Coronary artery (tissue), 2 donors: ENCODE data around the gene MAGEA12.
"Not testable (repeated sequence)": the region's sequence is repeated elsewhere in the genome, so short reads cannot be mapped to it uniquely, and the experiment has no call there.

Experiments used
- DNase-seq: peaks from one replicate; pipeline ENCODE4 v3.0.0-alpha.2; 2017; ENCODE audit warnings: low spot score
- H3K27ac ChIP-seq, 2 donors: fragments of 200-600 bp; sonication (generic); one replicate each; pipeline ENCODE4 v1.5.1; 2016 to 2019
- H3K4me3 ChIP-seq: fragments of 200-600 bp; sonication (generic); 2 replicates; pipeline ENCODE4 v1.5.1; 2016; ENCODE audit warnings: mild to moderate bottlenecking, moderate library complexity
- TF ChIP-seq, protein P1 (sequence below): fragments of 200-600 bp; sonication (generic); IDR thresholded peaks from one replicate; pipeline ENCODE4 v1.5.1; 2019; ENCODE audit warnings: antibody characterized with exemption

MAGEA12 gene, protein sequence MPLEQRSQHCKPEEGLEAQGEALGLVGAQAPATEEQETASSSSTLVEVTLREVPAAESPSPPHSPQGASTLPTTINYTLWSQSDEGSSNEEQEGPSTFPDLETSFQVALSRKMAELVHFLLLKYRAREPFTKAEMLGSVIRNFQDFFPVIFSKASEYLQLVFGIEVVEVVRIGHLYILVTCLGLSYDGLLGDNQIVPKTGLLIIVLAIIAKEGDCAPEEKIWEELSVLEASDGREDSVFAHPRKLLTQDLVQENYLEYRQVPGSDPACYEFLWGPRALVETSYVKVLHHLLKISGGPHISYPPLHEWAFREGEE

DNA sequence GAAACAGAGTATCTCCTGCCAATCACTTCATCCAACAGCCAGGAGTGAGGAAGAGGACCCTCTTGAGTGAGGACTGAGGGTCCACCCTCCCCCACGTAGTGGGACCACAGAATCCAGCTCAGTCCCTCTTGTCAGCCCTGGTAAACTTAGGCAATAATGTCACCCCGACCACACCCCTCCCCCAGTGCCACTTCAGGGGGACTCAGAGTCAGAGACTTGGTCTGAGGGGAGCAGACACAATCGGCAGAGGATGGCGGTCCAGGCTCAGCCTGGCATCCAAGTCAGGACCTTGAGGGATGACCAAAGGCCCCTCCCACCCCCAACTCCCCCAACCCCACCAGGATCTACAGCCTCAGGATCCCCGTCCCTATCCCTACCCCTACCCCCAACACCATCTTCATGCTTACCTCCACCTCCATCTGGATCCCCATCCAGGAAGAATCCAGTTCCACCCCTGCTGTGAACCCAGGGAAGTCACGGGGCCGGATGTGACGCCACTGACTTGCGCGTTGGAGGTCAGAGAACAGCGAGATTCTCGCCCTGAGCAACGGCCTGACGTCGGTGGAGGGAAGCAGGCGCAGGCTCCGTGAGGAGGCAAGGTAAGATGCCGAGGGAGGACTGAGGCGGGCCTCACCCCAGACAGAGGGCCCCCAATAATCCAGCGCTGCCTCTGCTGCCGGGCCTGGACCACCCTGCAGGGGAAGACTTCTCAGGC lies at the start of gene MAGEA12, which contains the start of gene CSAG1:
Gene MAGEA12, plus strand, starts transcription at position 497 of the 715 bp plus-strand sequence. CDS start 2,405 bp downstream, outside the sequence.
Gene CSAG1, minus strand, starts transcription at position 461 of the 715 bp plus-strand sequence. CDS start 1,261 bp downstream, outside the sequence.
- TF ChIP-seq, protein P1, sequence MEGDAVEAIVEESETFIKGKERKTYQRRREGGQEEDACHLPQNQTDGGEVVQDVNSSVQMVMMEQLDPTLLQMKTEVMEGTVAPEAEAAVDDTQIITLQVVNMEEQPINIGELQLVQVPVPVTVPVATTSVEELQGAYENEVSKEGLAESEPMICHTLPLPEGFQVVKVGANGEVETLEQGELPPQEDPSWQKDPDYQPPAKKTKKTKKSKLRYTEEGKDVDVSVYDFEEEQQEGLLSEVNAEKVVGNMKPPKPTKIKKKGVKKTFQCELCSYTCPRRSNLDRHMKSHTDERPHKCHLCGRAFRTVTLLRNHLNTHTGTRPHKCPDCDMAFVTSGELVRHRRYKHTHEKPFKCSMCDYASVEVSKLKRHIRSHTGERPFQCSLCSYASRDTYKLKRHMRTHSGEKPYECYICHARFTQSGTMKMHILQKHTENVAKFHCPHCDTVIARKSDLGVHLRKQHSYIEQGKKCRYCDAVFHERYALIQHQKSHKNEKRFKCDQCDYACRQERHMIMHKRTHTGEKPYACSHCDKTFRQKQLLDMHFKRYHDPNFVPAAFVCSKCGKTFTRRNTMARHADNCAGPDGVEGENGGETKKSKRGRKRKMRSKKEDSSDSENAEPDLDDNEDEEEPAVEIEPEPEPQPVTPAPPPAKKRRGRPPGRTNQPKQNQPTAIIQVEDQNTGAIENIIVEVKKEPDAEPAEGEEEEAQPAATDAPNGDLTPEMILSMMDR: no peak
- H3K27ac ChIP-seq: no peak within 1 kb of the TSS

DNA sequence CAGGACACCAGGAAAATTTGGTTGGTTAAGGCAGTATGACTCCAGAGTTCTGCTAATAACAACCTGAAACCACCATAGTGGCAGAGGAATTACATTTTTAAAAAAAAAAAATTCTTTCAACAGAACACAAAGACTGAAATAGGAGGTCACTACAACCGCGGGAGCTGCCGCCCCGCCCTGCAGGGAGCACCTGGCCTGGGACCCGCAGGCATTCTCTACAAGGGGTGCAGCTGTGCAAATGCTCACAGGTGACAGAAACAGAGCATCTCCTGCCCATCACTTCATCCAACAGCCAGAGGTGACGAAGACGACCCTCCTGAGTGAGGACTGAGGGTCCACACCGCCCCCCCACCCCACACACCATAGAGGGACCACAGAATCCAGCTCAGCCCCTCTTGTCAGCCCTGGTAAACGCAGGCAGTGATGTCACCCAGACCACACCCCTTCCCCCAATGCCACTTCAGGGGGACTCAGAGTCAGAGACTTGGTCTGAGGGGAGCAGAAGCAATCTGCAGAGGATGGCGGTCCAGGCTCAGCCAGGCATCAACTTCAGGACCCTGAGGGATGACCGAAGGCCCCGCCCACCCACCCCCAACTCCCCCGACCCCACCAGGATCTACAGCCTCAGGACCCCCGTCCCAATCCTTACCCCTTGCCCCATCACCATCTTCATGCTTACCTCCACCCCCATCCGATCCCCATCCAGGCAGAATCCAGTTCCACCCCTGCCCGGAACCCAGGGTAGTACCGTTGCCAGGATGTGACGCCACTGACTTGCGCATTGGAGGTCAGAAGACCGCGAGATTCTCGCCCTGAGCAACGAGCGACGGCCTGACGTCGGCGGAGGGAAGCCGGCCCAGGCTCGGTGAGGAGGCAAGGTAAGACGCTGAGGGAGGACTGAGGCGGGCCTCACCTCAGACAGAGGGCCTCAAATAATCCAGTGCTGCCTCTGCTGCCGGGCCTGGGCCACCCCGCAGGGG lies 35.3 kb upstream of the MAGEA12 start, which contains the start of gene MAGEA3:
Gene MAGEA3, plus strand, starts transcription at position 843 of the 980 bp plus-strand sequence. CDS start 2,039 bp downstream, outside the sequence.
- not testable (repeated sequence) for H3K27ac ChIP-seq, DNase-seq

More for the DNA sequence above, at the start of gene MAGEA12, which contains the start of gene CSAG1:
- no peak within 1 kb of the TSS for H3K4me3 ChIP-seq
- peak; percentile 69 for DNase-seq

DNA sequence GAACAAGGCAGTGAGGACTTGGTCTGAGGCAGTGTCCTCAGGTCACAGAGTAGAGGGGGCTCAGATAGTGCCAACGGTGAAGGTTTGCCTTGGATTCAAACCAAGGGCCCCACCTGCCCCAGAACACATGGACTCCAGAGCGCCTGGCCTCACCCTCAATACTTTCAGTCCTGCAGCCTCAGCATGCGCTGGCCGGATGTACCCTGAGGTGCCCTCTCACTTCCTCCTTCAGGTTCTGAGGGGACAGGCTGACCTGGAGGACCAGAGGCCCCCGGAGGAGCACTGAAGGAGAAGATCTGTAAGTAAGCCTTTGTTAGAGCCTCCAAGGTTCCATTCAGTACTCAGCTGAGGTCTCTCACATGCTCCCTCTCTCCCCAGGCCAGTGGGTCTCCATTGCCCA lies 33.2 kb upstream of the MAGEA12 start:
- not testable (repeated sequence) for H3K4me3 ChIP-seq, H3K27ac ChIP-seq
- DNase-seq: peak; percentile 40

More for the DNA sequence above, 35.3 kb upstream of the MAGEA12 start, which contains the start of gene MAGEA3:
- H3K4me3 ChIP-seq: not testable (repeated sequence)

DNA sequence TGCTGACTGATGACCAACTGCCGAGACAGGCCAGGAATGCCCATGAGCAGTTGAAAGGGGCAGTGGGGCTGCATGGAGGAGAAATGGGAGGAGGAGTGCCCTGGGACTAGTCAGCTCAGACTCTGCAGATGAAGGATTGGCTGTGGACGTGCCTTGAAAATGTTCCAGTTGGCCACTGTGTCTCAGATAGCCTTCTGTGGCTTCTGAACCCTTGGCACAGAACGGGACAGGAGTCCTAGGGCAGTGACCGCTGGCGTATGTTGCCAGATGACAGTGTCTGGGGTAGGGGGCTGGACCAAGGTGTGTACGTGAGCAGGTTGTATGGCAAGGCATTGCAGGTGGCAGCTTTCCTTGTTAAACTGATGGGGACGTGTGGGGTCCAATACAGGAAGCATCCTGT lies 27.1 kb upstream of the MAGEA12 start:
- not testable (repeated sequence) for DNase-seq, H3K4me3 ChIP-seq, H3K27ac ChIP-seq

DNA sequence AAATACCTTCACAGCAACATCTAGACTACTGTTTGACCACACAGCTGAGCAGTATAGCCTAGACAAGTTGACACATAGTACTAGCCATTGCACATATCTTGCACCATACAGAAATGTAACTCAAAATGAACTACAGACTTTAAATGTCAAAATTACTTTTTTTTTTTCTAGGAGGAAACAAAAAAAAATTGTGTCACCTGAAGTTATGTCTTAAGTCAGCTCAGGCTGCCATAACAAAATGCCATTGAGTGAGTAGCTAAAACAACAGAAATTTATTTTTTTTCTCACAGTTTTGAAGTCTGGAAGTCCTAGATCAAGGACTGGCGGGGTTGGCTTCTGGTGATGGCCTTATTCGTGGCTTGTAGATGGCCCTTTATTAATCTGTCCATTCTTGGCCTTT lies 24.4 kb upstream of the MAGEA12 start, which contains the start of gene CSAG2:
Gene CSAG2, minus strand, starts transcription at position 101 of the 400 bp plus-strand sequence. CDS start 161 bp downstream, outside the sequence.
- not testable (repeated sequence) for DNase-seq, H3K27ac ChIP-seq, H3K4me3 ChIP-seq

DNA sequence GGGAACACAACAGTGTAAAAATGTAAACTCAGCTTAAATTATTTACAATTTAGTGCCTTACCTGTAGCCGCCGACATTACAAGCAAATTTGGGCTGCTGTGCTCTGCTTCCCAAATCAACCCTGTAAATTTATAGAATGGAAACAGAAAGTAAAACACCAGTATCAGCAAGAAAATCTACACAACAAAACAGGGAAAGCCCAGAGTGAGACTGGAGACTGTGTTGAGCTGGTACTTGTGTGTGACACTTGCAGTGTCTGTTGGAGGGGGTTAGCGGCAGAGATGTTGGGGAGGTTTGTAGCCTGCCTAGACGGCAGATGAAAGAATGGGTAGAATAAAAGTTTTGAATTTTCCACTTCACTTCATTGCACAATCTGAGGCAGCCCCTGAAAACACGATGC lies 20.4 kb upstream of the MAGEA12 start:
- H3K4me3 ChIP-seq, H3K27ac ChIP-seq, DNase-seq: not testable (repeated sequence)

DNA sequence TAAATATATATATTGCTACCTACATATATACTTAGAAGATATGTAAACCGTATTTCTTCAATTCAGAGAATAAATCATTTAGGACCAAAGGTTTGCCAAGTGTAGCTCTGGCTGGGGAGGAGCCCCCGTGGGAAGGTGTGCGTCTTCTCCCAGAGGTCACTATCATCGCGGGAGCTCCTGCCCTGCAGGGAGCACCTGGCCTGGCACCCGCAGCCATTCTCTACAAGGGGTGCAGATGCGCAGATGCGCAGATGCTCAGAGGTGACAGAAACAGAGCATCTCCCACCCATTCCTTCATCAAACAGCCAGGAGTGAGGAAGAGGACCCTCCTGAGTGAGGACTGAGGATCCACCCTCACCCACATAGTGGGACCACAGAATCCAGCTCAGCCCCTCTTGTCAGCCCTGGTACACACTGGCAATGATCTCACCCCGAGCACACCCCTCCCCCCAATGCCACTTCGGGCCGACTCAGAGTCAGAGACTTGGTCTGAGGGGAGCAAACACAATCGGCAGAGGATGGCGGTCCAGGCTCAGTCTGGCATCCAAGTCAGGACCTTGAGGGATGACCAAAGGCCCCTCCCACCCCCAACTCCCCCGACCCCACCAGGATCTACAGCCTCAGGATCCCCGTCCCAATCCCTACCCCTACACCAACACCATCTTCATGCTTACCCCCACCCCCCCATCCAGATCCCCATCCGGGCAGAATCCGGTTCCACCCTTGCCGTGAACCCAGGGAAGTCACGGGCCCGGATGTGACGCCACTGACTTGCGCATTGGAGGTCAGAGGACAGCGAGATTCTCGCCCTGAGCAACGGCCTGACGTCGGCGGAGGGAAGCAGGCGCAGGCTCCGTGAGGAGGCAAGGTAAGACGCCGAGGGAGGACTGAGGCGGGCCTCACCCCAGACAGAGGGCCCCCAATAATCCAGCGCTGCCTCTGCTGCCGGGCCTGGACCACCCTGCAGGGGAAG lies 19.5 kb upstream of the MAGEA12 start, which contains the start of gene MAGEA2B:
Gene MAGEA2B, plus strand, starts transcription at position 814 of the 973 bp plus-strand sequence. CDS start 2,479 bp downstream, outside the sequence.
- DNase-seq, H3K27ac ChIP-seq, H3K4me3 ChIP-seq: not testable (repeated sequence)

DNA sequence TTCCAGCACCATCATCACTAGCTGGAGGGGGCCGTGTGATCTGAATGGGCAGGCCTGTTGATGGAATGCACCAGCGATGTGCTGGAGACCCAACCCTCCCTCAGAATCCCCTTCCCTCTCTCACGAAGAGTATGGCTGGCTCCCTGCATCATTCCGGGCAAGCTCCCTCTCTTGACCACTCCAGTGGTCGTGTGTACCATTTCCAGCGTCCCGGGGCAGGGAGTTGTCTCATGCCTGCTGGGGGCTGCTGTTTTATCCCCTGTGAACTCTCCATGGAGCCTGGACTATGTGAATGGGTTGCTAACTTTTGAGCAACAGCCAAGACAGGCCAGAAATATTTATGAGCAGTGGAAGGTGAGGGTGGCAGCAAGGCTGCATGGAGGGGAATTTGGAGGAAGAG lies 8.1 kb upstream of the MAGEA12 start:
- no peak overlapping the region for H3K27ac ChIP-seq
- peak; percentile 50 for DNase-seq
- H3K4me3 ChIP-seq: no peak overlapping the region
- TF ChIP-seq, protein P1: no peak

DNA sequence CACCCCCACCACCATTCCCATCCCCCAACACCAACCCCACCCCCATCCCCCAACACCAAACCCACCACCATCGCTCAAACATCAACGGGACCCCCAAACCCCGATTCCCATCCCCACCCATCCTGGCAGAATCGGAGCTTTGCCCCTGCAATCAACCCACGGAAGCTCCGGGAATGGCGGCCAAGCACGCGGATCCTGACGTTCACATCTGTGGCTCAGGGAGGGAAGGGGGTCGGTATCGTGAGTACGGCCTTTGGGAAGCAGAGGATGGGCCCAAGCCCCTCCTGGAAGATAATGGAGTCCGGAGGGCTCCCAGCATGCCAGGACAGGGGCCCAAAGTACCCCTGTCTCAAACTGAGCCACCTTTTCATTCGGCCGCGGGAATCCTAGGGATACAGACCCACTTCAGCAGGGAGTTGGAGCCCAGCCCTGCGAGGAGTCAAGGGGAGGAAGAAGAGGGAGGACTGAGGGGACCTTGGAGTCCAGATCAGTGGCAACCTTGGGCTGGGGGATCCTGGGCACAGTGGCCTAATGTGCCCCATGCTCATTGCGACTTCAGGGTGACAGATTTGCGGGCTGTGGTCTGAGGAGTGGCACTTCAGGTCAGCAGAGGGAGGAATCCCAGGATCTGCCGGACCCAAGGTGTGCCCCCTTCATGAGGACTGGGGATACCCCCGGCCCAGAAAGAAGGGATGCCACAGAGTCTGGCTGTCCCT lies 744 bp downstream of the MAGEA12 start:
- DNase-seq: peak; percentile 50
- not testable (repeated sequence) for H3K27ac ChIP-seq, H3K4me3 ChIP-seq
